HEK293 (cell line): ENCODE data around the gene NPDC1.

Source experiments
- ZBTB7A ChIP-seq: fragments of 450-650 bp; formaldehyde crosslinking; IDR thresholded peaks from 2 replicates; pipeline ENCODE4 v1.5.1; 2016; ENCODE audit warnings: low read depth, missing biosample characterization, missing genetic modification characterization
- ZNF10 ChIP-seq: fragments of 450-650 bp; formaldehyde crosslinking; IDR thresholded peaks from 2 replicates; pipeline ENCODE4 v1.5.1; 2017; ENCODE audit warnings: missing biosample characterization, missing genetic modification characterization
- ZNF274 ChIP-seq, 2 experiments: fragments of 200-500 bp in 1 of 2; fragments of 450-650 bp in 1 of 2; sonication (Bioruptor generic) in 1 of 2; formaldehyde crosslinking in 1 of 2; IDR thresholded peaks; 2 replicates each; pipeline versions ENCODE4 v1.5.1 to v1.6.1; 2014 to 2016; ENCODE audit warnings: borderline replicate concordance in 1 of 2, inconsistent platforms in 1 of 2, low read length in 1 of 2, missing biosample characterization in 1 of 2, missing genetic modification characterization in 1 of 2
- ZNF610 ChIP-seq: fragments of 450-650 bp; formaldehyde crosslinking; IDR thresholded peaks from 2 replicates; pipeline ENCODE4 v1.5.1; 2016; ENCODE audit warnings: missing biosample characterization, missing genetic modification characterization, borderline replicate concordance
- ZNF785 ChIP-seq: fragments of 450-650 bp; formaldehyde crosslinking; IDR thresholded peaks from 2 replicates; pipeline ENCODE4 v1.5.1; 2016; ENCODE audit warnings: missing biosample characterization, missing genetic modification characterization
- TF ChIP-seq, protein P1 (sequence below): fragments of 450-650 bp; formaldehyde crosslinking; IDR thresholded peaks from 2 replicates; pipeline ENCODE4 v1.5.1; 2016; ENCODE audit warnings: missing biosample characterization, missing genetic modification characterization

DNA sequence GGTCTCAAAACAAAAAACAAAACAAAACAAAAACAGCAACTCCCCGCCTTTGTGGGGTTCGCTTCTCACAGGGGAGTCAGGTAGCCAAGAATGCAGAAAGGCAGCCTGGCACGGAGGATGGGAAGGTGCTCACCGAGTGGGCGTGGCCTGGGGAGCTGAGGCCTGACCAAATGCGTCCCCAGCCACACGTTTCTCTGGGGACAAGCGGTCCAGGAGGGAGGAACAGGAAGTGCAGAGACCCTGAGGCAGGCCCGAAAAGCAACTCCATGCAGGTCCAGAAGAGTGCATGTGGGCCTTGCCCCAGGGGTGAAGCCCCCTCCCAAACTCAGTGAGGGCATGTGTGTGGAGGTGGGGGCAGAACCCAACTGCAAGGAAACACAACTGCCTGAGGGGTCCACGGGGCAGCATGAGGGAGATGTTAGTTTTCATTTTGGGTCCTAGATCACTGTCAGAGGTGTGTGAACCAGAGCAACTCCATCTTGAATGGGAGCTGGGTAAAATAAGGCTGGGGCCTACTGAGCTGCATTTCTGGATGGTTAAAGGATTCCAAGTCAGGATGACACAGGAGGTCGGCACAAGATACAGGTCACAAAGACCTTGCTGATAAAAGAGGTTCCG, 28.8 kb upstream of the NPDC1 start:
- TF ChIP-seq, protein P1, sequence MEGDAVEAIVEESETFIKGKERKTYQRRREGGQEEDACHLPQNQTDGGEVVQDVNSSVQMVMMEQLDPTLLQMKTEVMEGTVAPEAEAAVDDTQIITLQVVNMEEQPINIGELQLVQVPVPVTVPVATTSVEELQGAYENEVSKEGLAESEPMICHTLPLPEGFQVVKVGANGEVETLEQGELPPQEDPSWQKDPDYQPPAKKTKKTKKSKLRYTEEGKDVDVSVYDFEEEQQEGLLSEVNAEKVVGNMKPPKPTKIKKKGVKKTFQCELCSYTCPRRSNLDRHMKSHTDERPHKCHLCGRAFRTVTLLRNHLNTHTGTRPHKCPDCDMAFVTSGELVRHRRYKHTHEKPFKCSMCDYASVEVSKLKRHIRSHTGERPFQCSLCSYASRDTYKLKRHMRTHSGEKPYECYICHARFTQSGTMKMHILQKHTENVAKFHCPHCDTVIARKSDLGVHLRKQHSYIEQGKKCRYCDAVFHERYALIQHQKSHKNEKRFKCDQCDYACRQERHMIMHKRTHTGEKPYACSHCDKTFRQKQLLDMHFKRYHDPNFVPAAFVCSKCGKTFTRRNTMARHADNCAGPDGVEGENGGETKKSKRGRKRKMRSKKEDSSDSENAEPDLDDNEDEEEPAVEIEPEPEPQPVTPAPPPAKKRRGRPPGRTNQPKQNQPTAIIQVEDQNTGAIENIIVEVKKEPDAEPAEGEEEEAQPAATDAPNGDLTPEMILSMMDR (tag by site-specific recombination) = no peak
- no peak for TF ChIP-seq ZNF610 (tag by site-specific recombination)
- no peak for TF ChIP-seq ZNF274 (IDR thresholded peaks at IDR 0.05; ENCODE audit: low read length)
- TF ChIP-seq ZNF274 (tag by site-specific recombination; IDR thresholded peaks at IDR 0.05; ENCODE audit: borderline replicate concordance) = no peak
- no peak for TF ChIP-seq ZNF10
- TF ChIP-seq ZBTB7A (tag by site-specific recombination) = no peak
- no peak for TF ChIP-seq ZNF785 (tag by site-specific recombination)
